HG02973 (cell line): ENCODE data around the gene TEDDM1.

ENCODE experiments used
- ATAC-seq: cut with Tn5 transposase; IDR thresholded peaks from one replicate; pipeline ENCODE4 v1.9.1; 2021; ENCODE audit warnings: moderate library complexity; ENCODE audit not compliant: unreplicated experiment

TEDDM1 gene

DNA sequence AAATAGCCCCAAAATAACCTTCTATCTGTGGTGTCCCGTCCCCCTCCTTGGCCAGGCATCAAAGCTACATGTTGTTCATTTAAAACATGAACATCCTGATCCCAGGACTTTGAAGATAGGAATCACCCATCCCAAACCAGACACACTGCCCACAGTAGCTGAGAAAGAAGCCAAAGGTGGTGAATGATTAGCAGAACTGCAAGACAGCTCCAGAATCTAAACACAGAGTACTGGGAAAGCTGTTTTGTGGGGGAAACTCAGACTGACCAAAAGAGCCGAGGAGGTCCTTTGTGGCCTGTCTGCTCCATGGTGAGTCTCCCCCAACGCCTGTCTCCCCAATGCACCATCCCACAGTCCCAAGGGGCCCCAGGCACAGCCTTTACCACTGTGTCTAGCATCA, 7.3 kb upstream of the TEDDM1 start:
- no peak for ATAC-seq

DNA sequence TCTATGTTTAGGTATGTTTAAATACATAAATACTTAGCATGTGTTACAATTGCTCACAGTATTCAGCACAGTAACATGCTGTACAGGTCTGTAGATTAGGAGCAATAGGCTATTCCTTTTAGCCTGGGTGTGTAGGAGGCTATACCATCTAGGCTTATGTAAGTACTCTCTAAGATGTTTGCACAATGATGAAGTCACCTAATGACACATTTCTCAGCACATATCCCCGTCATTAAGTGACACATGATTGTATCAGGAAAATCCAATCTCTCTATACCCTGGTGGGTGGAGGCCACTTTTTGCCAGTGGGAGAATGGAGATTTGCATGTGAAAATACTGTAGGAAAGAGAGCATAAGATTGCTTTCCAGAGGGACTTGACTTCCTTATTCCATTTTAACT, 5.5 kb upstream of the TEDDM1 start:
- no peak for ATAC-seq

DNA sequence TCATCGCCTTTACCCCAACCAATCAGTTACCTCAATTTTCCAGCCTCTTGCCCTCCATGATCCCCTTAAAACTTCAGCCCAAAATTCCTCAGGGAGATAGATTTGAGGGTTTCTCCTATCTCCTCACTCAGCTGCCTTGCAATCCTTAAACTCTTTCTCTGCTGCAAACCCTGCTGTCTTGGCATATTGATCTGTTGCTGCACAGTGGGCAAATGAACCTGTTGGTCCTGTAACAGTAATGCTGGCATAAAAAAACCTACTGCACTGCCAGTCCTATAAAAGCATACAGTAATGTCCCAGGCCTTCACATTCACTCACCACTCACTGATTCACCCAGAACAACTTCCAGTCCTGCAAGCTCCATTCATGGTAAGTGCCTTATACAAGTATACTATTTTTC, 5.1 kb upstream of the TEDDM1 start:
- ATAC-seq = no peak

DNA sequence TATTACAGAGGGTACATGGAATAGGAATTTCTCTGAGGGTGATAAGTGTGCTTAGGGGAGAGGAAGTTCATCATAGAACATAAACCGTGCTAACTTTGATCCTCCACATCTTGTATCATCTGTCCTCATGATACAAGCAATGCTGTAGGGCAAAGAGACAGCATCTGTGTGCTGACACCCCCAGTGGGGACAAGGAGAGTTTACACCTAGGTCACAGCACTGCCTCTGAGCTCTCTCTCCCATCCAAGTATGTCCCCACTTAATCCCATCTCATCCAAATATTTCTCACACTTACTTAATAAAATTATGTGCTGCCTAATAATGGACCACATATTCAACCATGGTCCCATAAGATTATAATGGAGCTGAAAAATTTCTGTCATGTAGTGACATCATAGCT, 4.3 kb upstream of the TEDDM1 start:
- ATAC-seq = no peak

DNA sequence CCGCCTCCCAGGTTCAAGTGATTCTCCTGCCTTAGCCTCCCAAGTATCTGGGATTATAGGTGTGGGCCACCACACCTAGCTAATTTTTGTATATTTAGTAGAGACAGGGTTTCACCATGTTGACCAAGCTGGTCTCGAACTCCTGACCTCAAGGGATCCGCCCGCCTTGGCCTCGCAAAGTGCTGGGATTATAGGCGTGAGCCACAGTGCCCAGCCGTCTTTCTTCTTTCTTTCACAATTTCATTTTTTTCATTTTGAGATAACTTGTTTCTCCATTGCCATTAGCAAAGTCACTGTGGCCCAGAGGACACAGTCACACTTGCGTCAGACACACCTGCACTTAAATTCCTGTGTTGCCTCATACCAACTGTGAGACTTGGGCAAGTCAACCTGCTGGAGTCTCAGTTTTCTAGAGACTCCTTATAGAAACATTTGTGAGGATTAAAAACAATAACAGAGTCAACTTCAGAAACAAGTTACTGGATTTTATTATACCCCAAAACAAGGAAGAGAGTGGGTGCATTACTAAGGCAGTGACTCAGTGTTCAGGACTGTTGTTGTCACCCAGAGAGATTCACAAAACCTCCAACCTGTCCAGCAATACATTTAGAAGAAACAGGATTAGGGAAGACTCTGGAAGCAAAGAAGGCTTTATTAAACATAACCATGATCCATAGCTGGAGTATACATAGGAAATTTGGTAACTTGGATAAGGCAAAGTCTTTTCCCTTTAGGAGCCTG, 2.6 kb downstream of the TEDDM1 start:
- no peak for ATAC-seq

DNA sequence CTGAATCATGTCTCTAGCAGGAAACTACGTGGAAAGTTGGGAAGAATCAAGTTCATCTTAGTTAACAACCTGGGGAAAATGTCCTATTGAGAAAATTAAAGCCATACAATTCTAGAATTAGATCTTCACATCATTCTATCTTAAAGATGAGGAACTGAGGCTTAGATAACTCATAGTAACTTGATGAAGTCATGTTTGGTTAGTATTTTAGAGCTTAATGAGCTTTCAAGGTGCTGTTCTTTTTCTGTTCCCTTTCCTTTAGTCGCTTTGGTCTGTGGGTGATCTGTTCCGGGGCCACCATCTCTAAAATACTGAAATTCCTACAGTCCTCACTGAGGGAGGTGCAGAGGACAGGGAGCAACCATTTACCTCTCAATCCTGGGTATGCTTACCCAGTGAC, 4.6 kb downstream of the TEDDM1 start:
- ATAC-seq = no peak

DNA sequence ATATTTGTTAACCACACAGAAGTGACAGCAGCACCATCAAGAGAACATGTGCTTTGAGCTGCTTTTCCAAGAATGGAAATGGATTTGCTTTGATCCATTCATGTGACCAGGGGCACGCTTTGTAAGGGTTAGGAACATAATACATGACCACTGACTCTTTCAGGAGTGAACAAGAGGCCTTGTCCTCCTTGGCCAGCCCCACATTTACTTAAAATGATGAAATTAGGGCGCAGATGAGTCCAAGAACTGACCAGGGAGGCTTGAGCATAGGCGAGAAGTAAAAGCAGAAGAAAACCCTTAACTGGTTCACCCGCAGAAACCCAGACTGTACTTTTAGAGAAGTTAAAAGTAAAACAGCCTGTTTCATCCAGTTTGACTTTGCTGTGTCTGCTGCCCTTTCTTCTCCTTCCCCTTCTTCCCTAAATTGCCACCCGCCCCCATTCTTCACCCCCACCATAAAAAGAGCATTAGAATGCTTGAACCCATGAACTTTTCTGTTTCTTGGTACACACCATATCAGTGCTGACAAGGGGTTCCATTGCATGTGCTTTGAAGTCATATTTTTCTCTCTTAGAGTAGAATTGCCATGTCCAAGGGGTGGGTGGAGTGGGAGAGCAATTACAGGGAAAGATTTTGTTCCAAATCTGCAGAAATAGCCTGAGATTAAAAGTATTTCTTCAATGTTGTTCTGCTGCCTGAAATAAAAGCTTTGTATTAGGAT, 6.3 kb downstream of the TEDDM1 start:
- ATAC-seq = no peak

DNA sequence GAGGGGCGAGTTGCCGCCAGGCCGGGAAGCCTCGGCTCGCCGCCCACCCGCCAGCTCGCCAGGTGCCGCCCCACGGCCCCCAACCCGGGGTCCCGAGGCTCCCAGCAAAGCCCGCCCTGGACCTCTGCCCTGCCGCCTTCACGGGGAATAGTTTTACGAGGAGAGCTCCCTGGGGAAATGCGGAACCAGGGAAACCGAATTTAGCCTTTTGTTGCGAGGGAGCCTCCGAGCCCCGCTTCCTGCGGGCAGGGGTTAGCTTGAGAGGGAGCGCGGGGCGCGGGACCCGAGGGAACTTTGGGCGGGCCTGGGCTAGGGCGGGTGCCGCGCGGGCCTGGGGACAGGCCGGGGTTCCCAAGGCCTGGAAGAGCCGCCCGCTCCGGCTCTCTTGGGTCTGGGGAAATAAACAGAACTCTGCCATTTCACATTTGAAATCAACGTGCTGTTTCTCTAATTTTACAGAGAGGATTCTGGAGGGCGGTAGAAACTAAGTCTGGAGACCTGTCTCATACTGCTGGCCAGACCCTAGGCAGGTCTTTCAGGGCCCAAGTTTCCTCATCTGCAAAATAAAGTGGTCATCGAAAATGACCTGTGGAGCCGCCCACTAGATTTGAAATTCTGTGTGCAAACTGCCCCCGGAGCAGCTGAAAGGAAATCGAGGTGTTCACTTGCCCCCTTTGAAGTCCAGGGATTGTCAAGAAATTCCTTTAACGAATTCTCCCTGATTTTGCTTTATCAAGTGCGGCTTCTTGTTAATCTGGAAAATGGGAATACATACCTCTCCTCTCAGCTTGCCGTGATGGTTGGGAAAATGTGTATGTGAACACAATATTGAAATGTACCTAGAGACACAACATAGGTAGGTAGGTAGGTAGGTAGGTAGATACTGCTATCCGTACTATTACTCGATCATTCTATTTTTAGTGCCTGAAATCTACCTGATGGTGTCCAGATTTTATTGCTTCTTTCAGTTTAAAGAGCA, 8.1 kb downstream of the TEDDM1 start:
- no peak for ATAC-seq

DNA sequence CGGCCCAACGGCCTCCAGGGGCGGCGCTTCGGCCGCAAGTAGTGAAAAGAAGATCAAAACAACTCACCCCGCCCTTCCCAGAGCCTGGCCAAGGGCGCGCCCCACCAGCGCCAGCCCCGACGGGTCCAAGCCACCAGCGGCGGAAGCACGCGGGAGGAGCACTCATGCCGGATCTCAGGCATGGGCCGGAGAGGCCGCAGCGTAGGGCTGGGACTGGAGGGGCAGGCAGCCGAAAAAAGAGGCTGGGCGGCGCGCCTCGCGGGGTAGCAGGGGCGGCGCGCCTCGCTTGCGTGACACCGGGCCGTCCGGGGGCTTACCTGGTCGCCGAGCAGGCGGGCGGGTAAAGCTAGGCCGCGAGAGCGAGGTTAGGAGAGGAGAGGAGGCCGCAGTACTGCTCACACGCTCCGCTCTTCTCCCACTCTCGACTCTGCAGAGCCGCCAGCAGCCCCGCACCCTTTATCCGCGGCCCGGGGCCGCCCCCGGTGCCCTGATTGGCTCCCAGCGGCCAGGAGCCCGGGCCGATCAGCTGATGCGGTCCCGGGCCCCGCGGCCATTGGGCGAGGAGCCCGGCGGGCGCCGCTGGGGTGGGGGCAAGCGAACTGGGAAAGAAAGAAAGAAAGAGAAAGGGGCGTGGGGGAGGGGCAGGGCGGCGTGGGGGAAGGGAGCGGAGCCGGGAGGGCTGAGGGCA, 9.0 kb downstream of the TEDDM1 start, which contains the start of gene GLUL:
TSS of gene GLUL (minus strand) at position 429 of the 688 bp plus-strand sequence. CDS start 3,053 bp downstream, outside the sequence.
- ATAC-seq = peak; percentile 73

DNA sequence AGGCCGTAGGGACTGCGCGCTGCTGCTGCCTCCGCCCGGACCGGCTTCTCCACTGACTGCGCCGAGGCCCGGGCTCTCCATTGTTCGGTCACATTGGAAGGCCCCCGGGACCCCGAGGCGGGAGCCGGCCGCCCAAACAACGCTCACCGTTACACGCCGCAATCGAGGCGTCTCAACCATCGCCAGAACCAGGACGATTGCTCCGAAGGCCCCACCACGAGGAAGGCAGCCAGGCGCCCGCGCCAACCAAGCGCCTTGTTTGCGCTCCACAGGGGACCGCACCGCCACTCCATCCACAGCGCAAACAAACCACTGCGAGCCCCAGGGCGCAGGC, 9.5 kb downstream of the TEDDM1 start:
- ATAC-seq = no peak

DNA sequence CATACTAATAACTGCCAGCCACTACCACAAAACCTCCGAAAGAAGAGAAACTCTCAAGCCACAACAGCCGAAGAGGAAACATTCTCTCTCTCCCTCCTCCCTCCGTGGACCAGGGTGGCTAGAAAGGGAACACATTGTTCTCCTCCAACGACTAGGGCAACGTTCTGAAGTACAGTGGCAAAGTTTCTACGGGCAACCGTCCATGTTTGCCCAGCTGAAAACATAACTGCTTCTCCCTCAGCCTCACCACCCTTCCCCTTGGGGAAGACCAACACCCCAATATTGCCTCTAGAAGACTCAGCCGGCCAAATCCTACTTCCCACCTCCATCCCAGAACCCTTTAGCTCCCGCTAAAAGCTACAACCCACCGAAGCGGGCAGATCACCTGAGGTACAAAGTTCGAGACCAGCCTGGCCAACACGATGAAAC, 10.8 kb downstream of the TEDDM1 start:
- no peak for ATAC-seq

DNA sequence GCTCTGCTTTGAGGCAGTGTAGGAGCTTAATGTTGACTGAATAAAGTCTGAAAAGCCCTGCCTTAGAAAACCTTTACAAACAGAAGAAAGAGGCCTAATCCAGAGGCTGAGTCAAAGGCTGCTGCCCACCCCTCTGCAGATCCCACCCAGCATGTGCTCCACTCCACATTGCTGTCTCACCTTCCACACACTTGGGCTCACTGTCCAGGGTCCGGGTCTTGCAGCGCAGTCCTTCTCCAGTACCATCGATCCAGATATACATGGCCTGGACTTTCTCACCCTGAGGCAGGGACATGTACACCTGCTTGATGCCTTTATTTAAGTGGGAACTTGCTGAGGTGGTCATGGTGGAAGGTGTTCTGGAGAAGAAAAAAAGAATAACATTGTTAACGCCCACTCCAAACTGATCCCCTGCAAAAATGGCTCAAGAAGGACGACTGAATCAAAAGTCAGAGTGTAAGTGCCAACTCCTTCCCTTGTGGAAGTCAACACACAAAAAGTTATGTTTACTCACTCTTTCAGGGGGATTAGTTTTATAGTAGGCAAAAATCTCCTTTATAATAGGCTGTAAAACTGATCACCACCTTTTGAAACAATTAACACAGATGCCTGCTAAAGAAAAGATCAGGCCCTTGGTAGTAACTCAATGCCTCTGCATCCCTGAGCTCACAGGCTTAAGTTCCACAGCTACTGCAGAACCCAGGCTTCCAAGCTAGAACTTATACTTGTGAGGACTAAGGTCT, 11.9 kb downstream of the TEDDM1 start:
- no peak for ATAC-seq

DNA sequence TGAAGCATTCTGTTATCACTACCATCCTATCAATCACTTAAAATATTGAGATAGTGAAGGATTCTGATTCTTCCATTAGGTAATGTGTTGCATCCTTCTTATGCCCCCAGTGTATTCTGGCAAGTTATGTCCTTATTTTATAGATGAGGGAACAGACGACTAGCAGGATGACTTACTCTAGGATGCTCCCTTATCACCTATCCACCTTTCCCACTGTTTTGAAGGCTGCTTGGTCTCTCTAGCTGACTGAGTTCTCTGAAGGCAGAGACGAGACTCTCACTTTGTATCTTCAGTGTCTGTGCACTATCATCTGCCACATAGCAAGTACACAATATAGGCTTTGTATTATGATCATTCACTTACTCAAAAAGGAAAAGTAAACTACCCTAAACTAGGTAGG, 12.9 kb downstream of the TEDDM1 start:
- ATAC-seq = no peak

DNA sequence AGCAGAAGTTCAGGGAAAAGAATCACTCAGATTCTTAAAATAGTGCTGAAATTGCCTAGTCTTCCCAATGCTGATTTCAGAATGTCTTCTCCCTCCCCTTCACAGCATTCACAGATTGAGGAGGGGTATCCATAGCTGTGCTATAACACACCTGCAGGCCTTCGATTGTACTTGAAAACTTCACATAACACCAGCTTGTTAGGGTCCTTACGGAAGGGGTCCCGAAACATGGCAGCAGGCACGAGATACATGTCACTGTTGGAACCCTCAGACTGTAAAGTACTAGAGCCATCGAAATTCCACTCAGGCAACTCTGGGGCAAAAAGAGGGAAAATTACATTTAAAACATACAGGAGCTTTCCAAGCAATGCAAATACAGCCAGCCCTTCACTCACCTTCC, 13.5 kb downstream of the TEDDM1 start:
- no peak for ATAC-seq

DNA sequence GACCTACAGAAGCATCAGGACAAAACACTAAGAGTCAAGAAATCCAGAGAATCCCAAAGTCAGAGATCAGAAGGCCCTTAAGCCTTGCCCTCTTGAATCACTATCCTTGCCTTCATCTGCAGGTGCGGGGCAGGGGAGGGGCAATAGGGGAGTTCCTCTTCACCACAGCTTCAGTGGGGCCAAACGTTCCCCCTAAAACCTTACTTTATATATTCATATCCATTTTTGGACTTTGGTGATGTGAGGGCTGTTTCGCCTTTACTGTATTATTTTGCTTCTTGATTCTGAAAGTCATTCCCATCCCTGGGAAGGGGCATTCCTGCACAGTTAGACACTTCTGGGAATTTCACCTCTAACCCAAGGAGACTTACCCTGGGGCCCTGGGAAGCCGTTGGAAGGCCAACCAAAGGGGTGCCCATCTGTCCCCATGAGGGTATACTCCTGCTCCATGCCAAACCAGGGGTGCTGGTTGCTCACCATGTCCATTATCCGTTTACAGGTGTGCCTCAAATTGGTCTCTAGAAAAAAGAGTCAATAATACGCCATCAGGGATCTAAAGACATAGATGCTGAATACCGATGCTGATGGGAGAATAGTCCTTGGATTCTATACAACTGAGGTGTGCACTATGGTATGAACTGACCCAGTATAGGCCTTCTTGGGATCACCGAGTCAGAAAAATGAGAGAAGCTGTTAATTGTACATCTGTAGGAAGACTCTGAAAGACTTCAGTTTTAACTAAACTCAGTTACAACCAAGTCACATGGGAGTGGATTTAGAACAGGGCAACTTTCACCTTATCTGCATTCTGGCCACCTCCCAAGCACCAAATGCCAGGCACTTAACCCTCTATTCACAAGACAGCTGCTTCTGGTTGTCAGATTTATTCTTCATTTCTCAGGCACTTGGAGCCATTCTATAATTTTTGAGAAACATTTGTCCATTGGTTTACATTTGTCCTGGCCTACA, 14.3 kb downstream of the TEDDM1 start:
- ATAC-seq = no peak

DNA sequence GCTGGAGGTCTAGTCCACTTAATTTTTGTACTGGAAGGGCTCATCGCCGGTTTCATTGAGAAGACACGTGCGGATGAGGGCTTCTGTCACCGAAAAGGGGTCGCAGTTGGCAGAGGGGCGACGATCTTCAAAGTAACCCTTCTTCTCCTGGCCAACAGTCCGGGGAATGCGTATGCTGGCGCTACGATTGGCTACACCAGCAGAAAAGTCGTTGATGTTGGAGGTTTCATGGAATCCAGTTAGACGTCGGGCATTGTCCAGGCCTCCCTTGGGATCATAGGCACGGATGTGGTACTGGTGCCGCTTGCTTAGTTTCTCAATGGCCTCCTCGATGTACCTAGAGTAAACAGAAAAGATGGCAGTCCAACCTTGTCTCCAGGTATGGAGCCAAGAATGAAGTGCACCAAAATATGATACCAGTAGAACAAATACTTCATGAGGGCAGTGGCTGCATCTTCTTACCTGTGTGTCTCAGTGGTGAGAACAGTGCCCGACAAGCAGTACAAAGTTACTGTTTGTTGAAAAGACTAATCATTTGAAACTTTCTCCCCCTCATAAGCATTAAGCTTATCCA, 16.0 kb downstream of the TEDDM1 start:
- ATAC-seq = no peak

DNA sequence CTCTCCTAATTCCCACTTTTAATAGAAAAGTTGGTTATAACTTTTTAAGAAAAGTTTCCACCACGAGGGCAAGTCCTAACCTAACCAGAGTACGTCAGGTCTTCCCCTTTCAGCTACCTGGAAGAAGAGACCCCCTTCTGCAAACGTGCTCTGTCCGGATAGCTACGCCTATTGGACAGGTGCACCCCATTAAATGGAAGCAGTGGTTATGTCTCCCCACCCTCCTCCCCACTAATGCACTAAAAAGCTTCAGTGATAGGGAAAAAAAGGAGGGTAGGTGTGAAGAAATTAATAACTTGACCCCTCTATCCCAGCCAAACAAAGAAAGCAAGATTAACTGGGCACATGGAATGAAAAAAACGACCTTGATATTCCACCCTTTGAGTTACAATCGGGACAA, 16.5 kb downstream of the TEDDM1 start:
- no peak for ATAC-seq

DNA sequence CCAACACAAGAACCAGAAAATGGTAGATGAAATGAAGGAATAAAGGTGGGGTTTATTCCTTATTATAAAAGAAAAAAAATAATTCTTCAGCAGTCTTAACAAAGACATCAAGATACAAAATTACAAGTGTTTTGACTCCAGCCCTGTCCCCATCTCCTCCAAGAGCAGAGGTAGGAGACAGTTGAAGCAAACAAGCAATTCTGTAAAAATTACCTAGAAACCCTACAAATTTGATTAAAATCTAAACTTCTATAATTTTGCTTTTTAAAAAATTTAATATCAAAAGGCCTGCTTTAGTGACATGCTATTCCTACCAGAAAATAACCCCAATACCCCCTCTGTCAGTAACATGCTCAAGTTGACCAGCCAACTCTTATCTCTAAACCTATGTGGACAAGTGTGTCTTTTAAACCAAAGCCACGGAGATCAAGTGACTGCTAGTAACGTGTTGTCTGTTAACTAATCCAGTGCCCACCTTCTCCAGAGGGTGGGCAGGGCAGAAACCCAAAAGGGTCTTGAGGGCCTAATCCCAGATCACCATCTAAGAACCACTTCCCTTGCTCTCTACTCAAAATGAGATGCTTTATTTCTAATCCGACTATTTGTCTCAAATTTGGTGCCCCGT, 17.3 kb downstream of the TEDDM1 start:
- no peak for ATAC-seq
